Nephron progenitor cell (in vitro differentiated cells): ENCODE results near the gene ADNP.

Experiments
- DNase-seq: peaks from one replicate; pipeline ENCODE4 v3.0.0; 2021
- H3K27ac Mint-ChIP-seq: 2 replicates; pipeline ENCODE4 v1.8.0; 2021; ENCODE audit warnings: mild to moderate bottlenecking, moderate library complexity, mixed read lengths
- H3K27me3 Mint-ChIP-seq: 2 replicates; pipeline ENCODE4 v1.8.0; 2021; ENCODE audit warnings: mild to moderate bottlenecking, low read depth, mixed read lengths; ENCODE audit not compliant: poor library complexity
- H3K36me3 Mint-ChIP-seq: 2 replicates; pipeline ENCODE4 v1.8.0; 2021; ENCODE audit warnings: low read depth, mixed read lengths
- H3K4me1 Mint-ChIP-seq: 2 replicates; pipeline ENCODE4 v1.8.0; 2021; ENCODE audit warnings: mixed read lengths
- H3K4me3 Mint-ChIP-seq: 2 replicates; pipeline ENCODE4 v1.8.0; 2021; ENCODE audit warnings: mild to moderate bottlenecking, moderate library complexity, mixed read lengths
- H3K9me3 Mint-ChIP-seq: 2 replicates; pipeline ENCODE4 v1.8.0; 2021; ENCODE audit warnings: mild to moderate bottlenecking, moderate library complexity, mixed read lengths
- CTCF ChIP-seq: fragments of 200-600 bp; sonication (generic); IDR thresholded peaks from 2 replicates; pipeline ENCODE4 v1.5.0; 2021; ENCODE audit warnings: antibody characterized with exemption

The ADNP gene

GRCh38 chr20:50844430-50845100 lies 86.7 kb downstream of the ADNP start:
- H3K9me3 Mint-ChIP-seq = no peaks in the 10 kb centered on the region
- no peaks in the 10 kb centered on the region for H3K36me3 Mint-ChIP-seq
- H3K27me3 Mint-ChIP-seq = peaks cover 6% of the 10 kb centered on the region
- DNase-seq = no peak
- H3K4me3 Mint-ChIP-seq = no peak overlapping the region
- H3K4me1 Mint-ChIP-seq = peaks cover 25% of the 10 kb centered on the region
- TF ChIP-seq CTCF = no peak
- H3K27ac Mint-ChIP-seq = no peak overlapping the region

- H3K9me3 Mint-ChIP-seq = no peaks in the 10 kb centered on the region
- H3K4me1 Mint-ChIP-seq = peaks cover 22% of the 10 kb centered on the region
- no peak for DNase-seq
- H3K36me3 Mint-ChIP-seq = no peaks in the 10 kb centered on the region
- H3K27ac Mint-ChIP-seq = no peak overlapping the region
- no peaks in the 10 kb centered on the region for H3K27me3 Mint-ChIP-seq
- TF ChIP-seq CTCF = no peak
- H3K4me3 Mint-ChIP-seq = no peak overlapping the region
These were observed 87.6 kb downstream of the ADNP start for GRCh38 chr20:50843331-50844276.

GRCh38 chr20:50842821-50843220 lies 88.4 kb downstream of the ADNP start:
- DNase-seq = no peak
- no peaks in the 10 kb centered on the region for H3K27me3 Mint-ChIP-seq
- H3K27ac Mint-ChIP-seq = no peak overlapping the region
- no peaks in the 10 kb centered on the region for H3K36me3 Mint-ChIP-seq
- H3K4me1 Mint-ChIP-seq = peaks cover 20% of the 10 kb centered on the region
- no peak for TF ChIP-seq CTCF
- H3K4me3 Mint-ChIP-seq = no peak overlapping the region
- no peaks in the 10 kb centered on the region for H3K9me3 Mint-ChIP-seq
